Stomach (tissue), 9 donors: ENCODE results near the gene SLC22A15. TPM values are rescaled to one million over a fixed set of nuclear protein-coding genes. Genes with fewer than 3 reads are reported as not detected.

Experiments
- DNase-seq, 2 donors: peaks; one replicate each; pipeline versions ENCODE4 v3.0.0 to v3.0.0-alpha.2; 2013 to 2019
- H3K27ac ChIP-seq, 5 donors: fragments of 200-600 bp in 4 of 5; sonication (generic) in 4 of 5; one replicate each; pipeline ENCODE4 v1.5.1; 2013 to 2019; ENCODE audit warnings: mild to moderate bottlenecking in 1 of 5, moderate library complexity in 1 of 5
- H3K27me3 ChIP-seq, 3 donors: fragments of 200-600 bp; sonication (generic); one replicate each; pipeline ENCODE4 v1.5.1; 2017 to 2019; ENCODE audit warnings: mixed run types in 1 of 3
- H3K36me3 ChIP-seq, 4 donors: fragments of 200-600 bp; sonication (generic); 1 replicate in 3 of 4; 2 replicates in 1 of 4; pipeline ENCODE4 v1.5.1; 2016 to 2019
- H3K4me1 ChIP-seq, 4 donors: fragments of 200-600 bp; sonication (generic); one replicate each; pipeline ENCODE4 v1.5.1; 2016 to 2019
- H3K4me3 ChIP-seq, 4 donors: fragments of 200-600 bp; sonication (generic) in 3 of 4; one replicate each; pipeline ENCODE4 v1.5.1; 2016 to 2019; ENCODE audit warnings: mild to moderate bottlenecking in 1 of 4
- H3K9me3 ChIP-seq, 4 donors: fragments of 200-600 bp; sonication (generic); one replicate each; pipeline ENCODE4 v1.5.1; 2016 to 2019
- EP300 ChIP-seq: sonication (generic); formaldehyde crosslinking; IDR thresholded peaks from one replicate; pipeline ENCODE4 v1.6.1; 2017; ENCODE audit warnings: antibody characterized with exemption
- POLR2A ChIP-seq, 4 donors: fragments of 450-650 bp; IDR thresholded peaks; one replicate each; pipeline ENCODE4 v1.6.1; 2016; ENCODE audit warnings: antibody characterized with exemption in 4 of 4, control low read depth in 2 of 4, mild to moderate bottlenecking in 1 of 4, moderate library complexity in 1 of 4
- POLR2AphosphoS5 ChIP-seq, 3 donors: sonication (generic); formaldehyde crosslinking; IDR thresholded peaks; one replicate each; pipeline ENCODE4 v1.6.1; 2016; ENCODE audit warnings: antibody characterized with exemption in 3 of 3
- WGBS, 5 donors: extraction: QIAGEN DNeasy Blood & Tissue Kit in 3 of 5; methylation state at CpG; one replicate each; pipeline versions ENCODE4 v1.1.5 to v1.1.7; 2013 to 2018; 5-methylcytosine and 5-hydroxymethylcytosine counted together
- intact Hi-C: fragments of 100-400 bp; cut with DNase I; formaldehyde crosslinking; loops from one replicate; pipeline ENCODE4 v1.15.1; 2023; ENCODE audit warnings: low total_unique reads
- polyA plus RNA-seq, 3 donors: library from polyadenylated mRNA; stranded (reverse); fragments of 200-250 nt; gene quantifications; one replicate each; pipeline ENCODE4 v1.2.3, GENCODE V29; 2013
- total RNA-seq, 5 donors: library from RNA; depleted of rRNA; stranded (reverse); fragments of >200 nt; gene quantifications; one replicate each; pipeline versions ENCODE4 v1.1.0 to v1.2.3, GENCODE V29; 2014 to 2016
- TF ChIP-seq, protein P1 (sequence below), 7 experiments: fragments of 450-650 bp in 4 of 7; fragments of 200-600 bp in 3 of 7; sonication (generic) in 3 of 7; IDR thresholded peaks; one replicate each; pipeline ENCODE4 v1.5.1; 2016 to 2019; ENCODE audit warnings: antibody characterized with exemption in 7 of 7, control low read depth in 2 of 7, mild to moderate bottlenecking in 1 of 7
- donor health status: healthy with polysubstance abuse.
- donor health status: Bipolar disorder and iron deficiency.
- donor health status: healthy.

The SLC22A15 gene
- total and polyA plus RNA-seq, 8 donors, result 0.29 to 9.8 (median 3.3) TPM

DNA sequence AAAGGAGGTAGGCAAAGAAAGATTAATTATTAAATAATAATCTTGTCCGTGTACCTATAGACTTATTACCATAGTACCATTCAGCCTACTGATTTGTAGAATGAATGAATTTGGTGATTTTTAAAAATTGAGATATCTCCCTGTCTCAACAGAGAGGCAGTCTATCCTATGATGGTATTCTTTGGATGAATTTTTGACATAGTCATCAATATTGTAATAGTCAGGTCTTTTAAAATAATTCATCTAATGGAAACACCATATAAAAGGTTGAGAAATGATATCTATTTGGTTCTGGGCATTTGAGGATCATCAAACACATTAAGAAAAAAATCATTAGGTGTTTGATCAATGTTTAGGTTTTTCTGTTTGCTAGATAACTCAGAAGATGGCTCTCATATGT lies 99.3 kb downstream of the SLC22A15 start:
- WGBS, 5 donors, result 0 to 3% (median 0%) methylated on average over 1 of the region's 1 CpG
- no peak for TF ChIP-seq POLR2A (IDR thresholded peaks at IDR 0.05)
- TF ChIP-seq, protein P1, sequence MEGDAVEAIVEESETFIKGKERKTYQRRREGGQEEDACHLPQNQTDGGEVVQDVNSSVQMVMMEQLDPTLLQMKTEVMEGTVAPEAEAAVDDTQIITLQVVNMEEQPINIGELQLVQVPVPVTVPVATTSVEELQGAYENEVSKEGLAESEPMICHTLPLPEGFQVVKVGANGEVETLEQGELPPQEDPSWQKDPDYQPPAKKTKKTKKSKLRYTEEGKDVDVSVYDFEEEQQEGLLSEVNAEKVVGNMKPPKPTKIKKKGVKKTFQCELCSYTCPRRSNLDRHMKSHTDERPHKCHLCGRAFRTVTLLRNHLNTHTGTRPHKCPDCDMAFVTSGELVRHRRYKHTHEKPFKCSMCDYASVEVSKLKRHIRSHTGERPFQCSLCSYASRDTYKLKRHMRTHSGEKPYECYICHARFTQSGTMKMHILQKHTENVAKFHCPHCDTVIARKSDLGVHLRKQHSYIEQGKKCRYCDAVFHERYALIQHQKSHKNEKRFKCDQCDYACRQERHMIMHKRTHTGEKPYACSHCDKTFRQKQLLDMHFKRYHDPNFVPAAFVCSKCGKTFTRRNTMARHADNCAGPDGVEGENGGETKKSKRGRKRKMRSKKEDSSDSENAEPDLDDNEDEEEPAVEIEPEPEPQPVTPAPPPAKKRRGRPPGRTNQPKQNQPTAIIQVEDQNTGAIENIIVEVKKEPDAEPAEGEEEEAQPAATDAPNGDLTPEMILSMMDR (IDR thresholded peaks at IDR 0.05), result no peak
- no peak for TF ChIP-seq POLR2AphosphoS5 (IDR thresholded peaks at IDR 0.05)
- no peak for TF ChIP-seq EP300
- no peaks in the 10 kb centered on the region for H3K9me3 ChIP-seq
- H3K4me3 ChIP-seq, result no peak overlapping the region
- peaks cover 0 to 18% (median 9%) of the 10 kb centered on the region in 4 donors for H3K36me3 ChIP-seq
- intact Hi-C loops, result no loop called here
- H3K27ac ChIP-seq, result no peak overlapping the region
- no peak for DNase-seq
- H3K27me3 ChIP-seq, result no peaks in the 10 kb centered on the region
- no peaks in the 10 kb centered on the region for H3K4me1 ChIP-seq

DNA sequence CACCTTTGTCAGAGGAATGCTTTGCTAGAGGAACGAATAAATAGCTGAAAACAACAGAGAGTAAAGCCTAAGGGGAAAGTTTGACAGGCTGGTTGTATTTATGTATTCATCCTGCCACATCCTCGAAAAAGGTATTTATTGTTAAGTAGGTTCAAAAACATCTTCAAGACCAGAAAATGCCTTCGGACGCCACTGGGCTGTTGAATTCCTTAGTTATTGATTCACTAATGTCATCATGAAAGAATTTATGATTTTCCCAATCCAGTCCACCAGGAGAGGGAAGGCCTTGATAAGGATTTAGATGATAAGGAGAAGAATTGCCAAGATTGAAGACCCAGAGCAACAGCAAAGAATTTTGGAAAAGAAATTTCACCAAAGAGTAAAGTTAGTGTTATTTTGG lies 99.7 kb downstream of the SLC22A15 start:
- Histone ChIP-seq H3K36me3 (peaks cover 0 to 13% (median 9%) of the 10 kb centered on the region in 4 donors), H3K27ac (no peak overlapping the region), H3K27me3 (no peaks in the 10 kb centered on the region), H3K9me3 (no peaks in the 10 kb centered on the region), H3K4me3 (no peak overlapping the region), H3K4me1 (no peaks in the 10 kb centered on the region)
- 76 to 84% (median 80%) methylated on average over 4 of the region's 4 CpGs for WGBS, 5 donors
- DNase-seq, result no peak
- TF ChIP-seq POLR2A (IDR thresholded peaks at IDR 0.05), result no peak
- TF ChIP-seq, protein P1 (IDR thresholded peaks at IDR 0.05), result no peak
- no peak for TF ChIP-seq POLR2AphosphoS5 (IDR thresholded peaks at IDR 0.05)
- TF ChIP-seq EP300, result no peak
- intact Hi-C loops, result no loop called here

DNA sequence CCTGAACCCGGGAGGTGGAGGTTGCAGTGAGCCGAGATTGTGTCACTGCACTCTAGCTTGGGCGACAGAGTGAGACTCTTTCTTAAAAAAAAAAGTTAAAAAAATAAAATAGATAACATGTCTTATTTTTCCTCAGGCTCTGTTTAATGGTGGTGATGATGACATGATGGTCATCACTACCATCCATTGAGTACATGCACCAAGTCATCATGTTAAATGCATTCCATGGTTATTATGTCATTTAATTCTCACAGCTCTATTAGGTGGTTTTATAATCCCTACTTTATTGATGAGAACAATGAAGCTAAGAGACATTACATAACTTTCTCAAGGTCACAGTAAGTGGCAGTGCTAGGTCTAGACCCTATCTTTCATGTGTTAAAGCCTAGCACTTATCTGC lies 100.5 kb downstream of the SLC22A15 start:
- Histone ChIP-seq H3K36me3 (peaks cover 0 to 11% (median 4%) of the 10 kb centered on the region in 4 donors), H3K4me3 (no peak overlapping the region), H3K27ac (no peak overlapping the region), H3K4me1 (no peaks in the 10 kb centered on the region), H3K27me3 (no peaks in the 10 kb centered on the region), H3K9me3 (no peaks in the 10 kb centered on the region)
- no peak for TF ChIP-seq POLR2AphosphoS5 (IDR thresholded peaks at IDR 0.05)
- WGBS, 5 donors, result 92 to 96% (median 94%) methylated on average over 3 of the region's 3 CpGs
- DNase-seq, result no peak
- intact Hi-C loops, result no loop called here

DNA sequence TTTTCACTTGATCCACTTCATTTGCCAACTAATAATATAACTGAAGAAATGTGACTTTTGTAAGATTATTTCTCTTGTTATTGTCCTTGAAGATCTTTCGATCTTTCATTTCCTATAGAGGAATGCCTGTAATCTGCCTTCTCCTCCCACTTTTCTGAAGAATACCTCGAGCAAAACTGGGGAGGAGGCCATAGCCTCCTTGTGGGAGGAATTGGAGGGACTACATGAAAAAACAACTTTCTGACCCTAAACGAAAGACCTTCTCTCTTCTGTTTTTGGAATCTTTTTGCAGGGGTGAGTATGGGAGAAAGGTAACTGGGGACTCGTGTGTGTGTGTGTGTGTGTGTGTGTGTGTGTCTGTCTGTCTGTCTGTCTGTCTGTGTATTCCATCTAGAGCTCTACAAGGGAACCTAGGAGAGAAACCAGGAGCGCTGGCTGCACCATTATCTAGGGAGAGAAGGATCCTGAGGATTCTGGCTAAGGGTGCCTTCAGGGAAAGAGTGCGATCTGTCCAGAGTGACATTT lies 102.4 kb downstream of the SLC22A15 start:
- WGBS, 5 donors, result 66 to 68% (median 67%) methylated on average over 6 of the region's 6 CpGs
- no peak for DNase-seq
- TF ChIP-seq, protein P1 (IDR thresholded peaks at IDR 0.05), result no peak
- TF ChIP-seq POLR2AphosphoS5 (IDR thresholded peaks at IDR 0.05) (no peak), POLR2A (IDR thresholded peaks at IDR 0.05) (no peak), EP300 (no peak)

DNA sequence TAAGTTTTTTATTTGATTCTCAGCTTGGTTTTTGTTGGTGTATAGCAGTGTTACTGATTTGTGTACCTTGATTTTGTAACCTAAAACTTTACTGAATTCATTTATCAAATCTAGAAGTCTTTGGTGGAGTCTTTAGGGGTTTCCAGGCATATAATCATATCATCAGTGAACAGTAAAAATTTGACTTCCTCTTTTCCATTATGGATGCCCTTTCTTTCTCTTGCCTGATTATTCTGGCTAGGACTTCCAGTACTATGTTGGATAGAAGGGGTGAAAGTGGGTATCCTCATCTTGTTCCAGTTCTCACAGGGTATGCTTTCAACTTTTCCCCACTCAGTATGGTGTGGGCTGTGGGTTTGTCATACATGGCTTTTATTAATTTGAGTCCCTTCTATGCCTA lies 111.3 kb downstream of the SLC22A15 start:
- DNase-seq, result no peak
- intact Hi-C loops, result no loop called here
- Histone ChIP-seq H3K27me3 (no peaks in the 10 kb centered on the region), H3K9me3 (peaks cover 0 to 36% (median 21%) of the 10 kb centered on the region in 4 donors), H3K27ac (no peak overlapping the region), H3K36me3 (no peaks in the 10 kb centered on the region), H3K4me3 (no peak overlapping the region), H3K4me1 (no peaks in the 10 kb centered on the region)
- TF ChIP-seq POLR2AphosphoS5 (IDR thresholded peaks at IDR 0.05) (no peak), POLR2A (IDR thresholded peaks at IDR 0.05) (no peak), EP300 (no peak)
- TF ChIP-seq, protein P1 (IDR thresholded peaks at IDR 0.05), result no peak

More for the DNA sequence above, 102.4 kb downstream of the SLC22A15 start:
- intact Hi-C loops, result no loop called here
- H3K9me3 ChIP-seq, result no peaks in the 10 kb centered on the region
- H3K27me3 ChIP-seq, result no peaks in the 10 kb centered on the region
- H3K27ac ChIP-seq, result no peak overlapping the region
- H3K4me1 ChIP-seq, result no peaks in the 10 kb centered on the region
- H3K36me3 ChIP-seq, result peaks cover 0 to 4% (median 0%) of the 10 kb centered on the region in 4 donors
- no peak overlapping the region for H3K4me3 ChIP-seq
